Stimulated activated CD8-positive, alpha-beta memory T cell treated with anti-CD3 and anti-CD28 coated beads, Interleukin-12 subunit alpha, Interleukin-12 subunit beta, amount 100 ng/mL, for 4 hours (primary cell): ENCODE results near the gene TMEM87A.
A peak's percentile ranks its signal among the peaks of the same experiment; 100 is the strongest.
"Not testable (repeated sequence)": the region's sequence is repeated elsewhere in the genome, so short reads cannot be mapped to it uniquely, and the experiment has no call there.

Experiments
- DNase-seq: peaks from one replicate; pipeline ENCODE4 v3.0.0-alpha.2; 2020; ENCODE audit warnings: low read depth

The TMEM87A gene

GRCh38 chr15:42270996-42271395 lies 2.2 kb downstream of the TMEM87A start:
- no peak for DNase-seq

- no peak for DNase-seq
Observed at GRCh38 chr15:42270551-42270950, 2.7 kb downstream of the TMEM87A start.

- no peak for DNase-seq
Observed at GRCh38 chr15:42267286-42267685, 5.9 kb downstream of the TMEM87A start.

- DNase-seq = no peak
Observed at GRCh38 chr15:42264795-42265194, 8.4 kb downstream of the TMEM87A start.

- no peak for DNase-seq
Observed at GRCh38 chr15:42253300-42253699, 19.9 kb downstream of the TMEM87A start.

- no peak for DNase-seq
Observed at GRCh38 chr15:42240823-42241222, 32.4 kb downstream of the TMEM87A start.

- no peak for DNase-seq
Observed at GRCh38 chr15:42239528-42240182, 33.6 kb downstream of the TMEM87A start.

- no peak for DNase-seq
Observed at GRCh38 chr15:42233107-42233506, 40.1 kb downstream of the TMEM87A start.

GRCh38 chr15:42232606-42233005 lies 40.6 kb downstream of the TMEM87A start:
- DNase-seq = no peak

- no peak for DNase-seq
Observed at GRCh38 chr15:42231088-42231487, 42.1 kb downstream of the TMEM87A start.

- not testable (repeated sequence) for DNase-seq
Observed at GRCh38 chr15:42228981-42229380, 44.3 kb downstream of the TMEM87A start.

GRCh38 chr15:42228036-42228435 lies 45.2 kb downstream of the TMEM87A start:
- DNase-seq = no peak

- no peak for DNase-seq
Observed at GRCh38 chr15:42226648-42227047, 46.6 kb downstream of the TMEM87A start.

GRCh38 chr15:42220216-42220615 lies 53.0 kb downstream of the TMEM87A start:
- DNase-seq = no peak

GRCh38 chr15:42218953-42219592 lies 54.2 kb downstream of the TMEM87A start:
- DNase-seq = no peak

- DNase-seq = no peak
Observed at GRCh38 chr15:42217568-42217967, 55.7 kb downstream of the TMEM87A start.

GRCh38 chr15:42215913-42216829 lies 57.1 kb downstream of the TMEM87A start:
- DNase-seq = no peak

GRCh38 chr15:42214600-42214999 lies 58.6 kb downstream of the TMEM87A start:
- no peak for DNase-seq

- no peak for DNase-seq
Observed at GRCh38 chr15:42213511-42213910, 59.7 kb downstream of the TMEM87A start.

- DNase-seq = no peak
Observed at GRCh38 chr15:42210696-42211095, 62.5 kb downstream of the TMEM87A start.

GRCh38 chr15:42207674-42208579 lies 65.3 kb downstream of the TMEM87A start, which contains the start of gene VPS39:
TSS of gene VPS39 (minus strand) at chr15:42208304. CDS start at chr15:42208153, 151 bp downstream.
- DNase-seq = peak; percentile 66

- DNase-seq = no peak
Observed at GRCh38 chr15:42206406-42206805, 66.8 kb downstream of the TMEM87A start.
